Stimulated activated CD8-positive, alpha-beta memory T cell treated with anti-CD3 and anti-CD28 coated beads, Interleukin-12 subunit alpha, Interleukin-12 subunit beta, amount 100 ng/mL, for 4 hours (primary cell): Measurements from ENCODE around the gene EFEMP1.
"Not testable (repeated sequence)": the region's sequence is repeated elsewhere in the genome, so short reads cannot be mapped to it uniquely, and the experiment has no call there.

Experiments
- DNase-seq: peaks from one replicate; pipeline ENCODE4 v3.0.0-alpha.2; 2020; ENCODE audit warnings: low read depth

The EFEMP1 gene

DNA sequence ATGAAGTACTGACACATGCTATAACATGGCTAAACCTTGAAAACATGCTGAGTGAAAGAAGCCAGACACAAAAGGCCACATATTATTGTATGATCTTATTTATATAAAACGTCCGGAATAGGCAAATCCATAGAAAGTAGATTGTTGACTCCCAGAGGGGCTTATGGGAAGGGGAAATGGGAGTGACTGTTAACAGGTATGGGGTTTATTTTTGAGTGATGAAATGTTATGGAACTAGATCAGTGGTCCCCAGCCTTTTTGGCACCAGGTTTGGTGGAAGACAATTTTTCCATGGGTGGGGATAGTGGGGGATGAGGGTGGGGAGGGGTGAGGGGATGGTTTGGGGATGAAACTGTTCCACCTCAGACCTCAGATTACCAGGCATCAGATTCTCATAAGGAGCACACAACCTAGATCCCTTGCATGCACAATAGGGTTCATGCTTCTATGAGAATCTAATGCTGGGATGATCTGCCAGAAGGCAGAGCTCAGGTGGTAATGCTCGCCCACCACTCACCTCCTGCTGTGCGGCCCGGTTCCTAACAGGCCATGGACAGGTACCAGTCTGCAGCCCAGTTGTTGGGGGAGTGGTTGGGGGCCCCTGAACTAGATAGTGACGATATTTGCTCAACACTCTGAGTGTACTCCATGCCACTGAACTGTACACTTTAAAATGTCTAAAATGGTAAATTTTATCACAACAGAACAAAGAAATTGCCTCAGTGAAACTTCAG lies 59.1 kb downstream of the EFEMP1 start:
- no peak for DNase-seq

DNA sequence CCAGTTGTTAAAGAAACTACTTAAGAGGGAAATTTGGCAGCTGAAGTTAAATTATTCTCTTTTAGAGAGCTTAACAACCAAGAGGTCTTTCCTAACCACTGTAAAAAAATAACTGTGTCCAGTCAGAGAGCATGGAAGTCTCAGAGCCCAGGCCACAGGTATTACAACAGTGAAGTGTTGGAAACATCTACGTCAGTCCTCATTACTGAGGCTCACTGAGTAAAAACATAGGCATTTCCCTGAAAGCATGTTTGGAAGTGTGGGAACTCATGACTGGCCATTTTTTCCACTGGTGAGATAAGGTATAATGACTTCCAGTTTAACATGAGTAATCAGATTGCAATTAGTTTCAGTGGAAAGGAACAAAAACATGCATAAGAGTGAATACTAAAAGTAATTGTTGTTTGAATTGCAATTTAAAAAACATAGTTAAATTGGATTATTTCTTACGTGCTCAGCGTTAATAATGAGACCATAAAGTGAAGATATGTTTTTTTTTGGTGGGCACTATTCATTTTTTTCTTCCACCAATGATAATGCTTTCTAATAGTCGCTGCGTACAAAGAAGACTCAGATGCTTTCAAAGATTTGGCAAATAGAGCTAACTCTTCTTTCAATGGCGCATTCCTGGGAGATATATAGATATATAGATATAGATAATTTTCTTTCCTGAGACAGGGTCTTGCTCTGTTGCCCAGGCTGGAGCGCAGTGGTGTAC lies 60.8 kb downstream of the EFEMP1 start:
- no peak for DNase-seq

- no peak for DNase-seq
These were observed 61.3 kb downstream of the EFEMP1 start for GRCh38 chr2:55862246-55862645.

- DNase-seq, result no peak
These were observed 61.8 kb downstream of the EFEMP1 start for GRCh38 chr2:55861733-55862132.

- DNase-seq, result no peak
These were observed 62.8 kb downstream of the EFEMP1 start for GRCh38 chr2:55860832-55861231.

- no peak for DNase-seq
These were observed 63.7 kb downstream of the EFEMP1 start for GRCh38 chr2:55859875-55860274.

- no peak for DNase-seq
These were observed 65.8 kb downstream of the EFEMP1 start for GRCh38 chr2:55857766-55858165.

DNA sequence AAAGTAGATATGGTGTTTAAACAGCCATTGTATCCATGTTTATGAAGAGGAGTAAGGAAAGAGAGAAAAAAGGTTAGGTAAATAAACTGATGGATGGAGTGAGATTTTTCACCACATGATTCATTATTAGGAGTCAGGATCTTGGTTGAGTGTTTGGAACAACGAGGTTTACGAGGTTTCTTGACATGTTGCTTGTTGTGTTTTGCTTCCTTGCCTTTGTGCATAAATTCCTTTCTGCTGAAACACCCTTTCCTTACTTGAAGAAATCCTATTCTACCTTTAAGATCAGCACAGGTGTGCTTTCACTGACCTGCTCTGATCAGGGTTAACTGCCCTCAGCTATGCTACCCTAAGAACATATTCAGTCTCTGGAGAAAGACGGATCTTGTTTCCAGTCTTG lies 66.6 kb downstream of the EFEMP1 start:
- DNase-seq, result no peak

- no peak for DNase-seq
These were observed 75.5 kb downstream of the EFEMP1 start for GRCh38 chr2:55848096-55848495.

- DNase-seq, result no peak
These were observed 77.2 kb downstream of the EFEMP1 start for GRCh38 chr2:55846426-55846825.

DNA sequence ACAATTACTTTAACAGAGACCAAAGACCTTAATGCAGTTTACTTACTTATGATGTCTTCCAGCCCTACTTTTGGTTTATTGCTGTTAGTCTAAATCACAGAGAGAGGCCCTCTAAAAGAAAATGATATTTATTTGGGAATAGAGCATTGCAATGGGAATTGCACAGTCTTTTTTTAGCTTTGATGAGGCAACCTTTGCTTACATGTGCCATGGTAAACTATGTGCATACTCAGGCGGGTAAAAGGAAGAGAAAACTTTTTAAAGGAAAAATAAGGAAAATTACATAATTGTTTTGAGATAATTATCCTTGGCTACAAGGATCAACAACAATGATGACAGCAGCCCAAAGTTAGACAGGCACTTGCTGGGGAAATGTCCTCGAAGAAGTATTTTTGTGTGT lies 78.6 kb downstream of the EFEMP1 start:
- DNase-seq, result no peak

- no peak for DNase-seq
These were observed 79.6 kb downstream of the EFEMP1 start for GRCh38 chr2:55843994-55844345.

DNA sequence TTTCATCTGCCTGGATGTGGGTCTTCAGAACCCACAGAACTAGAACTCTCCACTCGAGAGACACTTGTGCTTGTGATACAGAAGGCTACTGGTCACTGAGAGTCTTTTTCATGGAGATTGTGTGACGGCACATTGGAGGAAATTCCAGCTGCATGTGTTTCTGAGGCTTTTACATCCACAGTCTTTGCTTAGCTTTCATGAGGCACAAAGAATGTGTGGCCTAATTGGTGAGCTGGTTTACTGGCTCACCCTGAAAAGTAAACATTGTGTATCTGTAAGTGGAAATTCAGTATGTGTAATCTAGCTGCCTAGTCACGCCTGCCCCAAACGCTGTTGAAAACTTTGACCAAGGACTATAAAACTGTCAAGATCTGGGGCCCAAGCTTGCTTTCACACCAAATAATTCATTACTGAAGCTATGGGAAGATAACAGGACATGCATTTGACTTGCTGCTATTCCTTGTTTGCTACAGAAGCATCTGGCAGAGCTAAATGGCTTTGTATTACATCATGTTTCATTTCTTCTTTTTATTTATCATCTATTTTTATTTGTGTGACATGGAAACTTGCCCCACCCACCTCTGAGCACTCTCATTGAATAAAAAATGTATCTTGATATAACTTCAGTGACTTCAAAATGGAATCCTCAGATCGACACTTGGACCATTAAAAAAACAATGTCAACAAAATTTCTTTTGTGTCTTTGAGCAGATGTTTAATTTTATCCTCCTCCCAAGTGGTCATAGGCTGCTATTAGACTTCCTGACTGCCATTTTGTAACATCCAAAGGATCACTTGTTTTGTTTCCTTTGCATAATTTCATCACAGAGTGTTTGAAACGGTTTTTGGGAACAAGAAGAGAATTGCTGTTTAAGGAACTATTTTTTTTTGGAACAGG lies 80.2 kb downstream of the EFEMP1 start:
- no peak for DNase-seq

GRCh38 chr2:55842046-55842445 lies 81.5 kb downstream of the EFEMP1 start:
- no peak for DNase-seq

GRCh38 chr2:55840460-55840859 lies 83.1 kb downstream of the EFEMP1 start:
- DNase-seq, result no peak

GRCh38 chr2:55839182-55839819 lies 84.3 kb downstream of the EFEMP1 start:
- DNase-seq, result no peak

GRCh38 chr2:55838653-55839052 lies 84.9 kb downstream of the EFEMP1 start:
- no peak for DNase-seq

- DNase-seq, result not testable (repeated sequence)
These were observed 85.5 kb downstream of the EFEMP1 start for GRCh38 chr2:55838117-55838516.

GRCh38 chr2:55837073-55837472 lies 86.5 kb downstream of the EFEMP1 start:
- DNase-seq, result no peak

GRCh38 chr2:55831671-55832410 lies 91.7 kb downstream of the EFEMP1 start:
- DNase-seq, result not testable (repeated sequence)

DNA sequence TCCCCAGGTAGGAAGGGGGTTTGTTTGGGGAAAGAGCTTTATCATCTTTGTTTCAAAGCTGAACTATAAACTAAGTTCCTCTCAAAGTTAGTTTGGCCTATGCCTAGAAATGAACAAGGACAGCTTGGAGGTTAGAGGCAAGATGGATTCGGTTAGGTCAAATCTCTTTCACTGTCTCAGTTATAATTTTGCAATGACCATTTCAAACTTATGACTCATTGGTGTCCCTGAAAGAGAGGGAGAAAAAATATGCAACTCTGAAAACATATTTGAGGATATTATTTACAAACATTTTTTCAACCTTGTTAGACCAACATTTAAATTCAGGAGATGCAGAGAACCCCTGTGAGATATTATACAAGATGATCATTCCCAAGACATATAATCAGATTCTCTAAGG lies 95.7 kb downstream of the EFEMP1 start:
- DNase-seq, result no peak

DNA sequence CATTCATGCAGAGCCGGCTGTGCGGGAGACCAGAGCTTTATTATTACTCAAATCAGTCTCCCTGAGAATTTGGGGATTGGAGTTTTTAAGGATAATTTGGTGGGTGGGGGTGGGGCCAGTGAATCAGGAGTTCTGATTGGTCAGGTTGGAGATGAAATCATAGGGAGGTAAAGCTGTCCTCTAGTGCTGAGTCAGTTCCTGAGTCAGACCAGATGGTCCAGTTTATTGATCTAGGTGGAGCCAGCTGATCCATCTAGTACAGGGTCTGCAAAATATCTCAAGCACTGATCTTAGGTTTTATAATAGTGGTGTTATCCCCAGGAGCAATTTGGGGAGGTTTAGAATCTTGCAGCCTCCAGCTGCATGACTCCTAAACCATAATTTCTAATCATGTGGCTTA lies 96.2 kb downstream of the EFEMP1 start:
- not testable (repeated sequence) for DNase-seq
